Left cardiac atrium (tissue), 4 donors: Measurements from ENCODE around the gene TUBB2A. TPM values are rescaled to one million over a fixed set of nuclear protein-coding genes. Genes with fewer than 3 reads are reported as not detected.
A peak's percentile ranks its signal among the peaks of the same experiment; 100 is the strongest.

ENCODE experiments used
- ATAC-seq, 2 donors: fragments of 200-7000 bp; cut with Tn5 transposase; one replicate each; pipeline ENCODE4 v1.9.1; 2020; ENCODE audit warnings: mild to moderate bottlenecking in 2 of 2, moderate library complexity in 2 of 2
- DNase-seq: peaks from one replicate; pipeline ENCODE4 v3.0.0-alpha.2; 2020
- intact Hi-C, 2 donors: fragments of 100-400 bp; cut with DNase I; formaldehyde crosslinking; loops; one replicate each; pipeline versions ENCODE4 v1.14.1 to v1.15.1; 2022 to 2023
- total RNA-seq, 2 donors: library from RNA; stranded (reverse); fragmentation: NEBNext Ultra II Directional; extraction: Animal tissue kit (Norgen Biotek cat#: 25700); gene quantifications; one replicate each; pipeline ENCODE4 v1.2.1, GENCODE V29; 2021
- donor health status: DM: no; HTN: yes; CAD: no.
- donor health status: DM: no; HTN: yes; CAD: no; lungs with severe emphysema.
- donor health status: DM: yes; HTN: yes; CAD: no.
- donor health status: Dilated cardiomyopathy.

TUBB2A gene
- total RNA-seq, 2 donors from 2014 or later: 43.8 to 57.8 TPM

DNA sequence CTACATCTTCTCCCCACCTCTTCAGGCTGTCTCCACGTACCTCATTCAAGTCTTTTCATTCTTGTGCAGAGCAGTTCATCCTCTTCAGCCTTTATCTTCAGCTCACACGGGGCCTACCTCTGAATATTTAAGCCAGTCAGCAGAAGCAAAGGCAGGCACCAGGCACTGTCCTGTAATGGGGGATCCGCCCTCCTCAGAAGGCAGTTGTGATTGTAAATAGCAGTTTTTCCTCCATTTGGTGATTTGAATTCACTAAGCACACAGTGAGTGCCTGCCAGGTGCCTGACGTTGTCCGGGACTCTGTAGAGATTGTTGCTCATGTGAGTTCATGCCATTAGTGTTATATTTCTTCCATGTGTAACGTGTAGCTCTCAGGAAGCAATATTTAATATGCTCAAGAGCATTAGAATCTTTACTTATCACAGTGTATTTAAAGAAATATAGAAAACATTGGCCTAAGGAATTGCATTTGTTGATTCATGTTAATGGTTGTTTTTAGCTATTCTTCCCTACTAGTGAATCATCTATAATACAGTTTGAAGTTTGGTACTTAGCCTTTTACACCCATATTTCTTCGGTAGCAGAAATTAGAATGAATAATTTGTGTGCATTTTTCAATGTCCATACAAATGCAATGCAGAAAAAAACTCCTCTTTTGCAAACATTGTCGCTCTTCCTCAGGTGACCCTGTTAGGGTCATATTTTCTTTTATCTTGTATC is 20.9 kb downstream of the TUBB2A start:
- ATAC-seq (no peak), DNase-seq (no peak)
- intact Hi-C loops: no loop called here

DNA sequence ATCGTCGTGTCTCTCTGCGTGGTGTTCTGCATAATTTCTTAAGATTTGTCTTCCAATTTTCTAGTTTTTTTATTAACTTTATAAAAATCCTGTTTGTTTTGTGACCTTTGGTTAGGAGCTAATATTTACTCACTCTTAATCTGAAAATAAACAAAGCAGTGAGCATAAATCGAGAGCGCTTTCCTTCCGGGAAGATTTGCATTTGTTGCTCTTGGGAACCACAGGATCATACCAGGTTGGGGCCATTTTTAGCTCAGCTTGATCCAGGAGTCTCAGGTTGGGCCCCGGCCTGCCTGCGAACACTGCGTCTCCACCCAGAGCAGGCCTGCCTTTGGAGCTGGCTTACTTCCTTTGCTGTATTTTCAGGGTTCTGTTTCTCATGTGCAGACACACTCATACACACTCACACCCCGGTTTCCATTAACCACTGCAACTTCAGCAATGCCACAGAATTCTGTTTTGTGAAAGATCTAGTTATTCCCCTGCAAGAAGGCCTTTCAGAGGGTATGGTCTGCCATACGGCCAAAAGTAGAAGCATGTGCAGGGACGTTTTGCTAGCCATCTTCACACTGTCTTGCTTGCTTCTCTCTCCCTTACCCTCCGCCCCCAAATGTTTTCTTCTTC is 21.6 kb downstream of the TUBB2A start:
- ATAC-seq (no peak), DNase-seq (no peak)
- intact Hi-C loops: no loop called here

DNA sequence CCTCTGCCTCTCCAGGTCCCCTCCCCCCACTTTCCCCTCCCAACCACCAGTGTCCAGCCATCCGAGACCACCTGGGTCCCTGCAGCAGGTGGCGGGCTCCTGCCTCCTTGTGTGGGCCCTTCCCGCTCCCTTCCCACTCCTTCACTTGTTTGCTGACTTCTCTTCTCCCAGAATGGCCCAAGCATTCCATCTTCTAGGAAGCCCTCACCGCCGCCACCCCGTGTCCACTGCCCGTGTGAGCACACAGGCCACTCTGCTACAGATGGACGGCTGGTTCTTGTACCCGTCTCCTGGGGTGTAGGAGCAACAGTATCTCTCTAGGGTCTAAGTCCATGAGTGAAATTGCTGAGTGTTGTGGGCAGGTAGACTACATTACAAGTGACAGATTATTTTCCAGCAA is 23.8 kb downstream of the TUBB2A start:
- DNase-seq (no peak), ATAC-seq (no peak)
- intact Hi-C loops: no loop called here

- ATAC-seq (no peak), DNase-seq (no peak)
- intact Hi-C loops: no loop called here
These were observed 25.6 kb downstream of the TUBB2A start for GRCh38 chr6:3131695-3132094.

- DNase-seq (no peak), ATAC-seq (no peak)
- intact Hi-C loops: loop anchor here in 1 of 2 donors (5.0 kb wide), 1 partner anchor 124 kb away; no protein-coding TSS in a partner anchor
These were observed 28.8 kb downstream of the TUBB2A start for GRCh38 chr6:3128356-3129108.

GRCh38 chr6:3125815-3126214 is 31.5 kb downstream of the TUBB2A start:
- no peak for DNase-seq
- intact Hi-C loops: loop anchor here (2.0 to 5.0 kb wide), 2 partner anchors 125 to 126 kb away; no protein-coding TSS in a partner anchor
- peak in 1 of 2 donors; percentile 14 for ATAC-seq

GRCh38 chr6:3124667-3125066 is 32.7 kb downstream of the TUBB2A start:
- ATAC-seq: no peak
- DNase-seq: no peak
- intact Hi-C loops: loop anchor here in 1 of 2 donors (5.0 kb wide), 1 partner anchor 128 kb away; no protein-coding TSS in a partner anchor

DNA sequence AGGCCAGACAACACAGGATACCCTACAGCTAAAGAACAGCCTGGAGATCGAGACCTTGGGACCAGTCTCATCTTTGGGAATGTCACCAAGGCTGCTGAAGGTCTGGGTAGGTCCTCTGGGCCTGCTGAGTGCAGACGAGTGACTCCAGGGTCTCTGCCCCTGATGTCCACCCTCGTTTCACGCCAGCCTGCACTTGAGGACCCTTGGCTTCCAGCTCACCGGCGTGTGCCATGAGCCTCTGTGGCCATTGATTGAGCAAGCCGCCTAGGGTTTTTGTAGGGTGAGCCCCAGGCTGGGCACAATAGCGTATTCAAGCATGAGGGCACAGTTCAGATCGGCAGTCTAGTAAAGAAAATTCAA is 34.5 kb downstream of the TUBB2A start:
- intact Hi-C loops: no loop called here
- ATAC-seq (no peak), DNase-seq (no peak)

DNA sequence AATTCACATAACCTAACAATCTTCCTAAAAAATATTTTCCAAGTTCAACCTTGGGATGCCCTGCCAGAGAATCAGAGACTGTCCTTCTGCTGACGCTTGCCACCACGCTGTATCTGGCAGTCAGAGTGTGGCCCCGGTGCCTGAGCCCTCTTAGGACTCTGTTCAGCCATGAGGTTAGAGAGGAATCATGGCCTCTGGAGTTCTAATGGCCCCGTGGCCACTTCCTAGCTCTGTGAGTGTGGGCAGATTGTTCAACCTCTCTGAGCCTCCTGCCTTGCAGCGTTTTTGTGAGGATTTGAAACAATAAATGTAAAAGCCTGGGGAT is 36.6 kb downstream of the TUBB2A start:
- ATAC-seq (no peak), DNase-seq (no peak)
- intact Hi-C loops: no loop called here

GRCh38 chr6:3119040-3119723 is 38.2 kb downstream of the TUBB2A start:
- DNase-seq (no peak), ATAC-seq (peak; percentile 29 to 57)
- intact Hi-C loops: no loop called here

DNA sequence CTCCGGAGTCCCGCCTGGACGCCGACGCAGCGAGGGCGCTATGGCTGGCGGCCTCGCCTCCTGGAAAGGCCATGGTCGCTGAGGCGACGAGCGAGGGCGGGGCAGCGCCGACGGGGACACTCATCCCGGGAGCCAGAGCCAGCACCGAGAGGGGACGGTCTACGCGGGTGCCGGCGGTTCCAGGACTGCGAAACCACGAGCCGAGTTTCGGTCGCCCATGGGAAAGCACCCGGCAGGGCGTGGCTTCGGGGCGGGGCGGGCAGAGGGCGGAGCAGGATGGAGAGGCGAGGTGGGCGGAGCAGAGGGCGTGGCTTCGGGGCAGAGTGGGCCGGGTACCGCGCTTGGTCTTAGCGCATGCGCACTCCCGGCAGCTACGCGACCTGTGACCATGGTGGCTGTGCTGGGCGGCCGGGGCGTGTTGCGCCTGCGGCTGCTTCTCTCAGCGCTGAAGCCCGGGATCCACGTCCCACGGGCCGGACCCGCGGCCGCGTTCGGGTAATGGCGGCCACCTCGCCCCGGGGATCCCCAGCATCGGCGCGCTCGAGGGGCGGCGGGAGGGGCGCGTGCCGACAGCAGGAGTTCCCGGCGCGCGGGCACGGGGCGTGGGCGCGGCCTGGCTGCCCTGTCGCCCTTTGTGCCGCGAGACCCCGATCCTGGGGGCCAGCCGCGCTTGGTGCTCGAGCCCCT is 38.8 kb downstream of the TUBB2A start, which contains the start of gene BPHL:
Gene BPHL (plus strand): TSS at position 359 of the 687 bp plus-strand sequence. CDS start 30 bp downstream, at position 389.
- intact Hi-C loops: no loop called here
- peak; percentile 99 for ATAC-seq
- peak; percentile 98 for DNase-seq

GRCh38 chr6:3117912-3118352 is 39.4 kb downstream of the TUBB2A start:
- ATAC-seq (no peak), DNase-seq (no peak)
- intact Hi-C loops: no loop called here

DNA sequence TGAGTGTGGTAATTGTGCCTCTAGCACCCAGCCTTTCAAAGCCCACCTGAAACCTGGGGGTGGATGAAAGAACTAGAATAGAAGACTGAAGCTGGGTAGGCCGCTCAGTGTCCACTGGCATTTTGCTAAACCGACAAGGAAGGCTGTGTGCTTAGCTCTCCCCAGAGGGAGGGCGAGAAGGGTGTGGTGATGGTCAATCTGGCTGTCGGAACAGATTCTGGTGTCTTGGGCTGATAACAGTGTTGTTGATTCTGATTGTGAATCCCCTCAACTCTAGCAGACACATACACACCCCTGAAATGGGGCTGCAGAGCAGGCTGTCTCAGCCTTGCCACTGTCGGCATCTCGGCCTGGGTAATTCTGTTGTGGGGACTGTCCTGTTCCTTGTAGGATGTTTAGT is 43.0 kb downstream of the TUBB2A start:
- no peak for DNase-seq
- ATAC-seq: no peak
- intact Hi-C loops: no loop called here

DNA sequence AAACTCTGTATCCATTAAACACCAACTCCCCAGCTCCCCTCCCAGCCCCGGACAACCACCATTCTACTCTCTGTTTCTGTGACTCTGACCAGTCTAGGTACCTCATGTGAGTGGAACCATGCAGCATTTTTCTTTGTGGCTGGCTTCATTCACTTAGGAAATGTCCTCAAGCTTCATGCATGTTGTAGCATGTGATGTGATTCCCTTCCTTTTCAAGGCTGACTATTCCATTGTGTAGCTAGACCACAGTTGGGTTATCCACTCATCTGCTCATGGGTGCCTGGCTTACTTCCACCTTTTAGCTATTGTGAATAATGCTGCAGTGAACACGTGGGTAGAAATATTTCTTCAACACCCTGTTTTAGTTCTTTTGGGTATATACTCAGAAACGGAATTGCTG is 47.6 kb downstream of the TUBB2A start:
- no peak for ATAC-seq
- intact Hi-C loops: no loop called here

DNA sequence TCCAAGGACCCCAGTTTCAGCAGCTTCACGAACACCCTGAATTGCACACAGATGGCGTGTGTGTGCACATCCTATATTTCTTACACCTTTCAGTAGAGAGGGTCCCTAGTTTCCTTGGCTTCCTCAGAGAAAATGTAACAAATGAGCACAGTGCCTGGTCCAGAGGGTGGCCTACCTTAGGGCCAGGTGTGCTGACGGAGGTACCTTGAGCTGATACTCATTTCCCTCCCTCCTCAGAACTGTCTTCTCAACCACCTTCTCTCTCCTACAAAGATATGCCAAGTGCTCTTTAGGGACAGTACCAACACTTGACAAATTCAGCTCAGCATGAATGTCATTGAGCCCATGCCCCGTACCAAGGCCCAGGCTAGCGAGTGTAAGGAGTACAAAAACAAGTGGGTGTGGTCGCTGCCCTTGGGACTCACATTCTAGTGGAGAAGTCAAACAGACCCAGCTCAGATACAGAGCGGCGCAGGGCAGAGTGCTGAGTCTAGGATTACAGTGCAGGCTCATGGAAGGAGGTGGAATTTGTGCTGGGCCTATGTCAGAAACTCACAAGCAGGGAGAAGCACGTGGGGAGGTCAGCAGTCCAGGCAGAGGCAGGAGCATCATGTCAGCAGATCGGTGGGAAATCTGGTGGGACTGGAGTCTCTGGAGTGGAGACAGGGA is 48.5 kb downstream of the TUBB2A start:
- intact Hi-C loops: no loop called here
- DNase-seq (no peak), ATAC-seq (peak in 1 of 2 donors; percentile 34)

More for the DNA sequence above, 47.6 kb downstream of the TUBB2A start:
- DNase-seq: no peak
